ENCODE measurements around the gene HSD17B2. TPM values are rescaled to one million over a fixed set of nuclear protein-coding genes. Genes with fewer than 3 reads are reported as not detected.

The HSD17B2 gene
- total RNA-seq, 4 donors from 2014 or later: 0.40 TPM; not detected in 3

GRCh38 chr16:82023206-82023605, 11.8 kb upstream of the HSD17B2 start:
- ATAC-seq: no peak
- TF ChIP-seq CTCF (IDR thresholded peaks at IDR 0.05) (no peak), POLR2AphosphoS5 (IDR thresholded peaks at IDR 0.05) (no peak), POLR2A (IDR thresholded peaks at IDR 0.05) (no peak), EP300 (IDR thresholded peaks at IDR 0.05) (no peak)
- no peak overlapping the region for H3K27ac ChIP-seq
- H3K4me3 ChIP-seq: no peak overlapping the region
- no peaks in the 10 kb centered on the region for H3K4me1 ChIP-seq
- H3K36me3 ChIP-seq: no peaks in the 10 kb centered on the region
- peaks cover 20% of the 10 kb centered on the region for H3K27me3 ChIP-seq
- H3K9me3 ChIP-seq: no peaks in the 10 kb centered on the region
- 76 to 79% methylated on average over 3 to 5 of the region's 7 CpGs for WGBS, 2 donors (ENCODE audit: low coverage in 1 of 2)

- Histone ChIP-seq H3K27me3 (peaks cover 20% of the 10 kb centered on the region), H3K36me3 (no peaks in the 10 kb centered on the region), H3K27ac (no peak overlapping the region), H3K9me3 (no peaks in the 10 kb centered on the region), H3K4me1 (no peaks in the 10 kb centered on the region), H3K4me3 (no peak overlapping the region)
- ATAC-seq: no peak
- TF ChIP-seq EP300 (IDR thresholded peaks at IDR 0.05): no peak
- no peak for TF ChIP-seq POLR2A (IDR thresholded peaks at IDR 0.05)
- no peak for TF ChIP-seq POLR2AphosphoS5 (IDR thresholded peaks at IDR 0.05)
- TF ChIP-seq CTCF (IDR thresholded peaks at IDR 0.05): no peak
- WGBS, 2 donors (ENCODE audit: low coverage in 1 of 2): 100% methylated on average over 1 of the region's 1 CpG
These were observed 10.7 kb upstream of the HSD17B2 start for GRCh38 chr16:82024316-82024715.

- ATAC-seq: no peak
- WGBS, 2 donors (ENCODE audit: low coverage in 1 of 2): 85 to 86% methylated on average over 1 to 3 of the region's 4 CpGs
These were observed 10.2 kb upstream of the HSD17B2 start for GRCh38 chr16:82024883-82025282.

GRCh38 chr16:82027629-82028064, 7.4 kb upstream of the HSD17B2 start:
- Histone ChIP-seq H3K4me3 (no peak overlapping the region), H3K9me3 (no peaks in the 10 kb centered on the region), H3K27me3 (peaks cover 20% of the 10 kb centered on the region), H3K4me1 (no peaks in the 10 kb centered on the region), H3K27ac (no peak overlapping the region), H3K36me3 (no peaks in the 10 kb centered on the region)
- WGBS, 2 donors (ENCODE audit: low coverage in 1 of 2): 75 to 79% methylated on average over 6 to 7 of the region's 7 CpGs
- TF ChIP-seq CTCF (IDR thresholded peaks at IDR 0.05) (no peak), POLR2AphosphoS5 (IDR thresholded peaks at IDR 0.05) (no peak), EP300 (IDR thresholded peaks at IDR 0.05) (no peak), POLR2A (IDR thresholded peaks at IDR 0.05) (no peak)
- ATAC-seq: no peak

More at GRCh38 chr16:82024883-82025282, 10.2 kb upstream of the HSD17B2 start:
- Histone ChIP-seq H3K36me3 (no peaks in the 10 kb centered on the region), H3K27me3 (peaks cover 20% of the 10 kb centered on the region), H3K9me3 (no peaks in the 10 kb centered on the region), H3K27ac (no peak overlapping the region), H3K4me3 (no peak overlapping the region), H3K4me1 (no peaks in the 10 kb centered on the region)
- TF ChIP-seq POLR2AphosphoS5 (IDR thresholded peaks at IDR 0.05) (no peak), CTCF (IDR thresholded peaks at IDR 0.05) (no peak)

- H3K27me3 ChIP-seq: peaks cover 11% of the 10 kb centered on the region
- H3K27ac ChIP-seq: no peak overlapping the region
- no peaks in the 10 kb centered on the region for H3K4me1 ChIP-seq
- no peaks in the 10 kb centered on the region for H3K9me3 ChIP-seq
- 47 to 57% methylated on average over 8 to 12 of the region's 13 CpGs for WGBS, 2 donors (ENCODE audit: low coverage in 1 of 2)
- ATAC-seq: no peak
- no peak overlapping the region for H3K4me3 ChIP-seq
- no peaks in the 10 kb centered on the region for H3K36me3 ChIP-seq
- peak in 2 of 4 experiments; percentile 37 to 45 for TF ChIP-seq CTCF (IDR thresholded peaks at IDR 0.05)
- TF ChIP-seq POLR2AphosphoS5 (IDR thresholded peaks at IDR 0.05): no peak
- TF ChIP-seq POLR2A (IDR thresholded peaks at IDR 0.05): no peak
These were observed 3.7 kb upstream of the HSD17B2 start for GRCh38 chr16:82031116-82032084.
